Femur (tissue), 1 donor: ENCODE results near the gene TOE1.
"Not testable (repeated sequence)": the region's sequence is repeated elsewhere in the genome, so short reads cannot be mapped to it uniquely, and the experiment has no call there.

Source experiments
- DNase-seq: peaks from one replicate; pipeline ENCODE4 v3.0.0-alpha.2; 2017

Gene TOE1

DNA sequence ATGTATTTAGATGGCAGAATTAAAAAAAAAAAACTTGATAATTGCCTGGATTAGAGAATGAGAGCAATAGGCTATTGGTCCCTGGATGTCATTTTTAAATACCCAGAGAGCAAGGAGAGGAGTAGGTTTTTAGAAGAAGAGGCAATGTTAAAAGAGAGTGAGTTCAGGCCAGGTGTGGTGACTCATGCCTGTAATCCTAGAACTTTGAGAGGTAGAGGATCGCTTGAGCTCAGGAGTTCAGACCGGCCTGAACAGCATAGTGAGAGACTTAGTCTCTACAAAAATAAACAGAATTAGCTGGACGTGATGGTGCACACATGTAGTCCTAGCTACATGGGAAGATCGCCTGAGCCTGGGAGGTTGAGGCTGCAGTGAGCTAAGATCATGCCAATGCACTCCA, 16.2 kb downstream of the TOE1 start:
- DNase-seq: no peak

DNA sequence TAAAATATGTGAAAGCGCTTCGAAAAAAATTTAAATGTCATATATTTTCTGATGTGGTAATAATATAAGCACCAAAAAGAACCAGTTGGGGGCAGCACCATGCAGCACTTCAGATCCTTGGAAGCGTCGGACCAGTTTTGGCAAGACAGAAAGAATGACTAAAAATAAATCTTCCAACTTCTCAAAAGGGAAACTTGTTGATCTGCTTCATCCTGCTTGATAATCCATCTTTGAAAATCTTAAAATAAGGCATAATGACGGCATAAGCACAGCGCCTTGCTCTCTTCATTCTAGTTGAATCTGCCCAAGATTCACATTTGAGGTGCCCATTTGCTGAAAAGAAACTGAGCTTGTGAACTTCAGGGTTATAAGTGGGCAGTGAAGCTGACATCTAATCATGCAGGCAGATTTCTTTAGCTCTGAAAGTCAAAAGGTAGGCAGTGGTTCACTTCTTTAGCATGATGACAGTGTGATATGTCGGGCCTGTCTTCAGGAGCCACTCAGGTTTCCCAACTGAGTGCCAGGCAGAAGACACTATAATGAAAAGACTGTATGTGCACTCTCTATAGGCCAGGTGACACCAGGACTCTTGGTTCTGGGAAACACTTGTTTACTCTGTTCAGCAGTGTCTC, 20.0 kb downstream of the TOE1 start:
- DNase-seq: peak; percentile 84

DNA sequence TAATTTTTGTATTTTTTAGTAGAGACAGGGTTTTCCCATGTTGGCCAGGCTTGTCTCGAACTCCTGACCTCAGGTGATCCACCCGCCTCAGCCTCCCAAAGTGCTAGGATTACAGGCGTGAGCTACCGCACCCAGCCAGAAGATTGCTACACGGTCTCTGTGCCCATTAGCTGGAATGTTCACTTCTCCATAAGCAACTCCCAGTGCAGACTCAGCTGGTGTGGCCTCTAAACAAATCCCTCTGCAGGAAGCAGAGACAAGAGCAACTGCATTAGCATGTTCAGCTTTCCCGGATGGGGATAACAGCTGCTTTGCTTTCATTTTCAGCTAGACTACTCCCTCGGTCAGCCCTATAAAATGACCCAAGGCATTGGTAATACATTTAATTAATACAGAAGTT, 21.0 kb downstream of the TOE1 start:
- DNase-seq: peak; percentile 56

DNA sequence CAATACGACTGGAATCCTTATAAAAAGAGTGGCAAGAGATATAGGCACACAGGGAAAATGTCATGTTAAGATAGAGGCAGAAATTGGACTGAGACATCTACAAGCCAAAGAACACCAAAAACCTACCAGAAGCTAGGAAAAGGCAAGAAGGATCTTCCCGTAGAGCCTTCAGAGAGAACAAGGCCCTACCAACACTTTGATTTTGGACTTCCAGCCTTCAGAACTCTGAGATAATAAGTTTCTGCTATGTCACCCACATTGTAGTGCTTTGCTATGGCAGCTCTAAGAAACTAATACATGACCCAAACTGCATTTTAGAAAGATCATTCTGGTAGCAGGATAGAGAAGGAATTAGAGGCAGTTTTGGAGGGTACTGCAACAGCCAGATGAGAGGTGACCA, 24.3 kb downstream of the TOE1 start:
- DNase-seq: no peak

DNA sequence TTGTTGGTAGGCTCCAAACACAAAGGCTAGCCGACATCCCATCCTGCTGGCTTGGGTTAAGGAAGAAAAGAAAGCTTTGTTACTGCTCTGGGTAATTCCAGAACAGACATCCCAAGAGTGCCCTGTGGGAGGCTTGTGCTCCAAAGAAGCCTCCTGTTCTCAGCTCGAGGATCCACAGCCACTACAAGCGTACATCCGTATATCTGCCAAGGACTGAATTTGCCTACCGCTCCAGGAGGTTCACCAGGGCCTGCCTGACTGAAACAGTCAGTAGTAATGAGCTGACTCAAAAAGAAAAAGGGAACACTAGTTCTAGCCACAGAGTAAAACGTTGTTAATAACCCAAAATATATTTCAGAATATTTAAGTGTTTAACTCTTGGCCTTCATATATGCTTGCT, 25.1 kb downstream of the TOE1 start:
- DNase-seq: no peak

DNA sequence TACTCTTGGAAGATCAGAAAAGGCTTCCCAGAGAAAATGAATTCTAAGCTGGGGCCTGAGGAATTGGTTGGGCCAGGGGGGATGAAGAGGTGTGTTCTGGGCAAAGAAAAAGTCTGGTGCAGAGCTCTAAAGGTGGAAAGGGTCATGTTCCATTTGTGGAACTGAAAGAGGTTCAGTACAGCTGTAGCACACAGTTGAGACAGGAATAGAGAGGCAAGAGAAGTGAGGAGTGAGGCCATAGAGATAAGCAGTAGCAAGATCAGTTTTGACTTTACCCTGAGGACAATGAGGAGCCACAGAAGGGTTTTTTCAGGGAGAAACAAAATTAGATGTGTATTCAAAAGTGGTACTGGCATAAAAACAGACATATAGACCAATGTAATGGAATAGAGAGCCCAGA, 30.6 kb downstream of the TOE1 start:
- no peak for DNase-seq

DNA sequence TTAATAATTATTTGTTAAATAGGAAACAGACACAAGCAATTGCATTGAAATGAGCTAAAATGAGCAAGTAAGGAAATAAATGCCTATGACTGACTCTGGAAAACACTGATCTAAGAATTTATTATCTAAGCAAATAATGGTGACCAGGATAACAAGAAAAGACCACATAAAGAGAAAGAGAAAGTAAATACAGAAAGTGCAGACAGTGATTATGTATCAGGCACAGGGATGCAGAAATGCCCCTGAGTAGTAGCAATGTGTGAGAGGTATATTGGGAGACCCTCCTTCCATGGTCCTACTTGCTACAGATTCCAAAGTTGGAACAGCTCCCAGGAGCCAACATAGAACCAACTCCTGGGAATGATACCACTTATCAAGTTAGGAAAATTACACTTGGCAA, 33.6 kb downstream of the TOE1 start:
- DNase-seq: no peak

DNA sequence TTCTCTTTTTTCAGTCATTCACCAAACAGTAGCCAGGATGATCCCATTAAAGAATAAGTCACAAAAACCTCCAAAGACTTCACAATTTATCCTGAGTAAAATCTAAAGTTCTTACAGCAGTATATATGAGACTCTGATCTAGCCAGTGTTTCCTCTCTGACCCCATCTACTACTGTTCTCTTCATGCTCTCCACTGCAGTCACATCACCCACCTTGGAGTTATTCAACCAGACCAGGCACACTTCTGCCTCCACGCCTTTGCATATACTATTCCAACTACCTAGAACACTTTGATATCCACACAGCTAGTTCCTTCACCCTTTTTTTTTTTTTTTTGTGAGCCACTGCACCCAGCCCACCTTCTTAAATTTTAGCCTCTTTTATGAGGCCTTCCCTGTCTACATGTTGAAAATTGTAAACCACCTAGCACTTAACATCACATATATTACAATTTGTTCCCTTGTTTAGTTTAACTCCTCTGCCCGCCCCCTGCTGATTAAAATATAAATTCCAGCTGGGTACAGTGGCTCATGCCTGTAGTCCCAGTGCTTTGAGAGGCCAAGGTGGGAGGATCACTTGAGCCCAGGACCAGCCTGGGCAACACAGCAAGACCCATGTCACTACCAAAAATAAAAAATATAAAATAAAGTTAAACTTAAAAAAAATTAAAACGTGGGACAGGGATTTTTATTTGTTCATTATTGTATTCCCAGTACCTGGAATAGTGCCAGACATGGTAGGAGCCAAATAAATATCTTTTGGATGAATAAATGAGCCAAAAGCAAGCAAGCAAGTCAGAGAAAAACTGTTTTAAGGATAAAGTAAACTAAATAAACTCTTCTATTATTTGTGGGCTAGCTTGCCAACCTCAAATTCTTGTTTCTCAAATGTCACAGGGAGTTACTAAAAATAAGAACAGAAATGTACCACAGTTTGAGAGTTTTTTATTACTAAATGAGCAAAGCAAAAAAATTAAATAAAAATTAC, 35.4 kb downstream of the TOE1 start:
- DNase-seq: no peak

DNA sequence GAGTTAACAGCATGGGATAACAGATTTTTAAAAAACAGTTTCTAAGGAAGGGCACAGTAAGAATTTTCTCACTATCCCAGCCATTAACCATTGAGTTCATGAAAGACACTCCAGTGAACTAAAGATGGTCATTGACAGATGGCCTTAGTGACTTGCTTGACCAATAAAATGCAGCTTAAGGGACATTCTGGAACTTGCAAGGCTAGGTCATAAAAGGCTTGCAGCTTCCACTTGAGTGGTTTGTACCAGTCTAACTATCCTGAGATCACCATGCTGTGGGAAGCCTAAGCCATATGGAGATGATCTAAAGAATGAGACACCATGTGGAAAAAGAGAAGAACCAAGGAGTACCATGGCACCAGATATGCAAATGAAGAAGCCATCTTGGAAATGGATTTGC, 38.2 kb downstream of the TOE1 start:
- DNase-seq: no peak

DNA sequence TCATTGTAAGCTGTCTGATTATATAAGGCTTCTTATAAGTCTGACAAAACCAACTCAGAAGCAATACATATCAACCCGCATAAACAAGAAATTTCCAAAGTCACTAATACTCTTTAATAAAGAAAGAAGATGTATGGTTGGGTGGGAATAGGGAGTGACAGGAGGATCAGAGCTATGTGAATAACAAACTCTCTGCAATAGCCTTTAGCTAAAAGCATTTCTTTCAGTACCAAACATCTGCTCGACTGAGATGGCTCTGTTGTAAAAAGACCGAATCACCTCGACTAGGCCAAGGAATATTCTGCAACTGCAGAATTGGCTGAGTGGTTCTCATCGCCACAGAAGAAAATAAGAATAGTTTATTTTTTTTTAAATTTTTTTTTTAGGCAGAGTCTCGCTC, 39.6 kb downstream of the TOE1 start:
- DNase-seq: no peak

DNA sequence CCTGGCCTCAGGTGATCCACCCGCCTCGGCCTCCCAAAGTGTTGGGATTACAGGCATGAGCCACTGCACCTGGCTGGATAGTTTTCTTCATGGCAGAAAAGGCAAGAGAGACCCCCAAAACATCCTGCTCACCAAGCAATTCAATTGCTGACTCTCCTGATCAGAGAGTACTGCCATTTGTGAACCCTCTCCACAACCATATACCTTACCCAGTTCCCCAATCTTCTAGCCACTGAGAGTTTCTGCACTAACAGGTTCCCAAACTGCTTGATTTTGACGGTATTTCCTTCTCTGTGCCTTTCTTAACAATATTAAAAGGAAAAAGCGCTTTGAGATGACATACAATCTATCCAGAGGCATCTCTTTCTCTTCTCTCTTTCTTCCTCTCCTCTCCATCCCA, 40.2 kb downstream of the TOE1 start:
- DNase-seq: no peak

DNA sequence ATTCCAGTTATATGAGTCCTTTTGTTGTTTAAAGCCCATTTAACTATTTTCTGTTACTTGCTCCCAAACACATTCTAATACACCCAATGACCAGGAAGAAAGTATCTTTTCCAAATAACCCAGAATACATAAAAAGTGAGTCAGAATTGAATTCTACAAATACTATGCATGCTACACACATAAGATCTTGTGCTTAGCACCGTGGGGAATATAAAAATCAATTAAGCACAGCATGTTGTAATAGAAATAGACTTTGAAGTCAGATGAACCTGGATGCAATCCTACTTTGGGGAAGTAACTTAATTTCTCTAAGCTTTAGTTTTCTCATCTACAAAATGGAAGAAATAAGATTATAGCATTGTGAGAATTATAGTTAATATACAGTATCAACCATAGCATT, 40.8 kb downstream of the TOE1 start:
- DNase-seq: no peak

DNA sequence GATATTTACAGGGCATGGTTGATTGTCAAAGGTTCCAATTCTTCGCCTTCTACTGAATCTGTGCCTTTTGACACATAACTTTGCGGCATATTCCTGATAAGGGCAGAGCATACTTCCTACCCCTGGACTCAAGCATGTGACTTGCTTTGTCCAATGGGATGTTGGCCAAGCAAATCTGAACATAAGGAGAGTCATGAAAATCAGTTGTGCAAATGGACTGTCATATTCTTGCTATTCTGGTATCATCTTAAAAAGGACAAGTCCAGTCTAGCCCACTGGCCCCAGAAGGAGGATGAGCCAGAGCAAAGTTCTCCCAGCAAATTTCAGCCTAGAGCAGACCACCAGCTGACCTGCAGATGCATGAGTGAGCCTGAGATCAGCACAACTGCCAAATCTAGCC, 41.3 kb downstream of the TOE1 start:
- DNase-seq: no peak

DNA sequence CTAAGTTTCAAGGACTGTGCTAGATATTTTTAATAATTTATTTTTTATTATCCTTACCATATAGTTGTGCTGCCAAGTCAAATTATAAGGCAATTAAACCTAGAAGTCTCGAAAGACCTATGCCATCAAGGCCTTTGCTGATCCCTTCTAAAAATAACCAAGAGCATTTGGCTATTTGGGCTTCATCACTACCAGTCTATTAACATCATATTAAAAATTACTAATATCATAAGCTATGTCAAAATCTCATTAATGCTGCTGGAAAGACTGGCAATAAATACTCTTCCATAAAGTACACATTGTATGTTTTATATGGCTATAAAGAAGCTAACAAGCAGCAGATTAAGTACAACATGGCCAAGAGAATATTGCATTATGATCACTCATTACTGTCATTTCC, 43.2 kb downstream of the TOE1 start:
- no peak for DNase-seq

DNA sequence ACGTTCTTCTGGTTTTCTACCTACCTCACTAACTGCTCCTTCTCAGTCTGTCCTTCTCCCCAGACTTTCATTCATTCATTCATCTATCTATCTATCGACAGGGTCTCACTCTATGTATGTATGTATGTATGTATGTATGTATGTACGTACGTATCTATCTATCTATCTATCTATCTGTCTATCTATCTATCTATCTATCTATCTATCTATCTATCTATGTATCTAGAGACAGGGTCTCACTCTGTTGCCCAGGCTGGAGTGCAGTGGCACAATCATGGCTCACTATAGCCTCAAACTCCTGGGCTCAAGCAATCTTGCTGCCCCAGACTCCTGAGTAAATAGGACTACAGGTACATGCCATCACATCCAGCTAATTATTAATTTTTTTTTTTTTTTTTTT, 44.2 kb downstream of the TOE1 start:
- DNase-seq: not testable (repeated sequence)

DNA sequence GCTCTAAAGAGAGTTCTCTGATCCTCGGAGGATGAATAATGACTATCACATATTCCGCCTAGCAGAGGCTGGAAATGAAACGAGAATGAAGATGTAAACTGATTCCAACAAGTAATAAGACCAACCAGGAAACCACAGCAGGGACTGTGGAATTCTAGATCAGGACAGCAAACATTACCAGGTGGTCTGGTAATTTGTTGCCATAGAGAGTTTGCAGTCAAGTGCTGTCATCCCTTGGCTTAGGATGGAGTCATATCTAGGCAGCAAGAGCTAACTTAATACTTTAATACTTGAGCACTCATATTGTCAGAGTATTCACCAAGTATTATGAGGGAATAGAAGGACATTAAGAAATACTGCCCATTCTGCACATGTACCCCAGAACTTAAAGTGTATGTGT, 45.3 kb downstream of the TOE1 start:
- no peak for DNase-seq

DNA sequence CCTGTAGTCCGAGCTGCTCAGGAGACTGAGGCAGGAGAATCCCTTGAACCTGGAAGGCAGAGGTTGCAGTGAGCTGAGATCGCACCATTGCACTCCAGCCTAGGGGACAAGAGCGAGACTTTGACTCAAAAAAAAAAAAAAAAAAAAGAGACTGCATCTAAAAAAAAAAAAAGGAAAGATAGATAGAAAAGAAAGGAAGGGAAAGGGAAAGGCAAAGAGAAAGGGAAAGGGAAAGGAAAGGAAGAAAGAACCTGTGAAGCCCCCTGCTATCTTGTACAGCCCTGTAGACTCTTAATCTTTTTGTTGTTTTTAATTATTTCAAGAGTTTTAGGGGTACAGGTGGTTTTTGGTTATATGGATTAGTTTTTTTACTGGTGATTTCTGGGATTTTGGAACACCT, 46.2 kb downstream of the TOE1 start:
- no peak for DNase-seq
